Measurements from ENCODE around the gene MAFG. TPM values are rescaled to one million over a fixed set of nuclear protein-coding genes. Genes with fewer than 3 reads are reported as not detected.

MAFG gene
- total and polyA plus RNA-seq, 2 experiments from 2014 or later = 16.1 to 27.0 TPM

GRCh38 chr17:81967533-81968395 lies 40.2 kb upstream of the MAFG start:
- no peak for TF ChIP-seq CTCF (IDR thresholded peaks at IDR 0.05; ENCODE audit: low read depth, low read length)
- no peak overlapping the region for H3K27ac ChIP-seq
- H3K4me3 ChIP-seq = no peak overlapping the region
- peak; percentile 89 to 95 for DNase-seq (ENCODE audit: low read depth in 1 of 2, low spot score in 1 of 2)
- peaks cover 16% of the 10 kb centered on the region for H3K27me3 ChIP-seq
- H3K4me1 ChIP-seq (ENCODE audit: low read depth) = peaks cover 17% of the 10 kb centered on the region
- no peaks in the 10 kb centered on the region for H3K36me3 ChIP-seq
- no peaks in the 10 kb centered on the region for H3K9me3 ChIP-seq (ENCODE audit: low read depth)

- no peak for TF ChIP-seq CTCF (IDR thresholded peaks at IDR 0.05; ENCODE audit: low read depth, low read length)
- H3K4me3 ChIP-seq = no peak overlapping the region
- H3K36me3 ChIP-seq = no peaks in the 10 kb centered on the region
- no peak for DNase-seq (ENCODE audit: low read depth in 1 of 2, low spot score in 1 of 2)
- peaks cover 17% of the 10 kb centered on the region for H3K4me1 ChIP-seq (ENCODE audit: low read depth)
- H3K27ac ChIP-seq = no peak overlapping the region
- H3K27me3 ChIP-seq = peaks cover 21% of the 10 kb centered on the region
- H3K9me3 ChIP-seq (ENCODE audit: low read depth) = no peaks in the 10 kb centered on the region
Observed at GRCh38 chr17:81967244-81967532, 39.7 kb upstream of the MAFG start.

GRCh38 chr17:81966343-81967243 lies 39.1 kb upstream of the MAFG start:
- peak; percentile 41 to 79 for DNase-seq (ENCODE audit: low read depth in 1 of 2, low spot score in 1 of 2)
- H3K27ac ChIP-seq = no peak overlapping the region
- H3K4me1 ChIP-seq (ENCODE audit: low read depth) = peaks cover 17% of the 10 kb centered on the region
- no peak for TF ChIP-seq CTCF (IDR thresholded peaks at IDR 0.05; ENCODE audit: low read depth, low read length)
- no peaks in the 10 kb centered on the region for H3K36me3 ChIP-seq
- peaks cover 27% of the 10 kb centered on the region for H3K27me3 ChIP-seq
- H3K4me3 ChIP-seq = no peak overlapping the region
- no peaks in the 10 kb centered on the region for H3K9me3 ChIP-seq (ENCODE audit: low read depth)

- H3K27me3 ChIP-seq = peaks cover 51% of the 10 kb centered on the region
- no peak for DNase-seq (ENCODE audit: low read depth in 1 of 2, low spot score in 1 of 2)
- TF ChIP-seq CTCF (IDR thresholded peaks at IDR 0.05; ENCODE audit: low read depth, low read length) = no peak
- peaks cover 17% of the 10 kb centered on the region for H3K4me1 ChIP-seq (ENCODE audit: low read depth)
- no peak overlapping the region for H3K4me3 ChIP-seq
- H3K36me3 ChIP-seq = no peaks in the 10 kb centered on the region
- H3K9me3 ChIP-seq (ENCODE audit: low read depth) = no peaks in the 10 kb centered on the region
- H3K27ac ChIP-seq = no peak overlapping the region
Observed at GRCh38 chr17:81964081-81964849, 36.7 kb upstream of the MAFG start.
